Esophagus muscularis mucosa (tissue), 4 donors: Measurements from ENCODE around the gene FOXN3. TPM values are rescaled to one million over a fixed set of nuclear protein-coding genes. Genes with fewer than 3 reads are reported as not detected.

Source experiments
- DNase-seq: peaks from one replicate; pipeline ENCODE4 v3.0.0-alpha.2; 2017; ENCODE audit errors: extremely low spot score
- H3K27ac ChIP-seq, 4 donors: fragments of 200-600 bp; sonication (generic); replicated peaks in 1 of 4; 1 replicate in 3 of 4; 2 replicates in 1 of 4; pipeline ENCODE4 v1.5.1; 2016 to 2019; ENCODE audit warnings: mild to moderate bottlenecking in 1 of 4
- H3K27me3 ChIP-seq, 4 donors: fragments of 200-600 bp; sonication (generic); one replicate each; pipeline versions ENCODE4 v1.5.1 to v1.6.0; 2016 to 2019
- H3K36me3 ChIP-seq, 4 donors: fragments of 200-600 bp; sonication (generic); one replicate each; pipeline ENCODE4 v1.5.1; 2016 to 2019
- H3K4me1 ChIP-seq, 4 donors: fragments of 200-600 bp; sonication (generic); one replicate each; pipeline ENCODE4 v1.5.1; 2016 to 2019
- H3K4me3 ChIP-seq, 4 donors: fragments of 200-600 bp; sonication (generic); 1 replicate in 2 of 4; 2 replicates in 2 of 4; pipeline ENCODE4 v1.5.1; 2016 to 2019; ENCODE audit warnings: mild to moderate bottlenecking in 4 of 4, moderate library complexity in 1 of 4
- H3K9me3 ChIP-seq, 4 donors: fragments of 200-600 bp; sonication (generic); 1 replicate in 3 of 4; 2 replicates in 1 of 4; pipeline ENCODE4 v1.5.1; 2016 to 2019
- CTCF ChIP-seq, 3 experiments: fragments of 200-600 bp in 2 of 3; fragments of 450-650 bp in 1 of 3; sonication (generic) in 2 of 3; IDR thresholded peaks; one replicate each; pipeline ENCODE4 v1.5.1; 2017 to 2019; ENCODE audit warnings: antibody characterized with exemption in 3 of 3, mild to moderate bottlenecking in 2 of 3, moderate library complexity in 1 of 3
- EP300 ChIP-seq: sonication (generic); formaldehyde crosslinking; IDR thresholded peaks from one replicate; pipeline ENCODE4 v1.6.1; 2017; ENCODE audit warnings: antibody characterized with exemption
- POLR2A ChIP-seq: fragments of 450-650 bp; IDR thresholded peaks from one replicate; pipeline ENCODE4 v1.6.1; 2017; ENCODE audit warnings: antibody characterized with exemption, moderate library complexity, mild to moderate bottlenecking, low read depth
- POLR2AphosphoS5 ChIP-seq, 2 donors: sonication (generic); formaldehyde crosslinking; IDR thresholded peaks; one replicate each; pipeline ENCODE4 v1.6.1; 2017; ENCODE audit warnings: antibody characterized with exemption in 2 of 2
- WGBS: methylation state at CpG from one replicate; pipeline ENCODE4 v1.1.5; 2018; 5-methylcytosine and 5-hydroxymethylcytosine counted together
- intact Hi-C: fragments of 100-400 bp; cut with DNase I; formaldehyde crosslinking; loops from one replicate; pipeline ENCODE4 v1.15.1; 2023
- total RNA-seq, 4 donors: library from RNA; depleted of rRNA; stranded (reverse); fragments of >200 nt; gene quantifications; one replicate each; pipeline versions ENCODE4 v1.1.0 to v1.2.1, GENCODE V29; 2016

FOXN3 gene
- total RNA-seq, 4 donors from 2014 or later = 114 to 180 (median 145) TPM

GRCh38 chr14:89382487-89382886 is 34.5 kb downstream of the FOXN3 start:
- DNase-seq = no peak
- Histone ChIP-seq H3K27me3 (no peaks in the 10 kb centered on the region), H3K9me3 (no peaks in the 10 kb centered on the region), H3K36me3 (no peaks in the 10 kb centered on the region), H3K4me1 (peaks cover 35 to 76% (median 47%) of the 10 kb centered on the region in 4 donors), H3K27ac (no peak overlapping the region), H3K4me3 (no peak overlapping the region)
- WGBS = 83% methylated on average over 5 of the region's 5 CpGs
- intact Hi-C loops = no loop called here
- no peak for TF ChIP-seq POLR2AphosphoS5 (IDR thresholded peaks at IDR 0.05)
- TF ChIP-seq CTCF (IDR thresholded peaks at IDR 0.05) = no peak
- no peak for TF ChIP-seq EP300
- no peak for TF ChIP-seq POLR2A

GRCh38 chr14:89379891-89380820 is 36.9 kb downstream of the FOXN3 start:
- Histone ChIP-seq H3K27ac (no peak overlapping the region), H3K36me3 (no peaks in the 10 kb centered on the region), H3K27me3 (no peaks in the 10 kb centered on the region), H3K9me3 (no peaks in the 10 kb centered on the region), H3K4me1 (peaks cover 18 to 53% (median 24%) of the 10 kb centered on the region in 4 donors), H3K4me3 (no peak overlapping the region)
- intact Hi-C loops = no loop called here
- 94% methylated on average over 16 of the region's 16 CpGs for WGBS
- no peak for TF ChIP-seq POLR2A
- no peak for TF ChIP-seq CTCF (IDR thresholded peaks at IDR 0.05)
- no peak for TF ChIP-seq POLR2AphosphoS5 (IDR thresholded peaks at IDR 0.05)
- TF ChIP-seq EP300 = no peak
- no peak for DNase-seq

- TF ChIP-seq EP300 (no peak), POLR2A (no peak), POLR2AphosphoS5 (IDR thresholded peaks at IDR 0.05) (no peak), CTCF (IDR thresholded peaks at IDR 0.05) (no peak)
- Histone ChIP-seq H3K9me3 (no peaks in the 10 kb centered on the region), H3K27ac (no peak overlapping the region), H3K27me3 (no peaks in the 10 kb centered on the region), H3K4me3 (no peak overlapping the region), H3K36me3 (no peaks in the 10 kb centered on the region), H3K4me1 (peaks cover 8 to 43% (median 16%) of the 10 kb centered on the region in 4 donors)
- no peak for DNase-seq
- intact Hi-C loops = no loop called here
- WGBS = 66% methylated on average over 5 of the region's 9 CpGs
These were observed 38.0 kb downstream of the FOXN3 start for GRCh38 chr14:89379006-89379405.

- intact Hi-C loops = no loop called here
- TF ChIP-seq POLR2AphosphoS5 (IDR thresholded peaks at IDR 0.05) = no peak
- TF ChIP-seq EP300 = no peak
- TF ChIP-seq POLR2A = no peak
- TF ChIP-seq CTCF (IDR thresholded peaks at IDR 0.05) = no peak
These were observed 38.9 kb downstream of the FOXN3 start for GRCh38 chr14:89378119-89378518.

More at GRCh38 chr14:89378119-89378518, 38.9 kb downstream of the FOXN3 start:
- no peak overlapping the region for H3K27ac ChIP-seq
- no peaks in the 10 kb centered on the region for H3K9me3 ChIP-seq
- no peak for DNase-seq
- H3K27me3 ChIP-seq = no peaks in the 10 kb centered on the region
- peaks cover 1 to 39% (median 11%) of the 10 kb centered on the region in 4 donors for H3K4me1 ChIP-seq
- no peak overlapping the region for H3K4me3 ChIP-seq
- no peaks in the 10 kb centered on the region for H3K36me3 ChIP-seq
- 47% methylated on average over 5 of the region's 5 CpGs for WGBS
